NCI-H2107 treated with DMSO at 0.1 percent for 48 hours (cell line): ENCODE data around the gene RUVBL2.
"Not testable (repeated sequence)": the region's sequence is repeated elsewhere in the genome, so short reads cannot be mapped to it uniquely, and the experiment has no call there.

Experiments
- DNase-seq: peaks from one replicate; lab custom pipeline; 2025; ENCODE audit not compliant: unreplicated experiment; lab: John Stamatoyannopoulos, UW

RUVBL2 gene

DNA sequence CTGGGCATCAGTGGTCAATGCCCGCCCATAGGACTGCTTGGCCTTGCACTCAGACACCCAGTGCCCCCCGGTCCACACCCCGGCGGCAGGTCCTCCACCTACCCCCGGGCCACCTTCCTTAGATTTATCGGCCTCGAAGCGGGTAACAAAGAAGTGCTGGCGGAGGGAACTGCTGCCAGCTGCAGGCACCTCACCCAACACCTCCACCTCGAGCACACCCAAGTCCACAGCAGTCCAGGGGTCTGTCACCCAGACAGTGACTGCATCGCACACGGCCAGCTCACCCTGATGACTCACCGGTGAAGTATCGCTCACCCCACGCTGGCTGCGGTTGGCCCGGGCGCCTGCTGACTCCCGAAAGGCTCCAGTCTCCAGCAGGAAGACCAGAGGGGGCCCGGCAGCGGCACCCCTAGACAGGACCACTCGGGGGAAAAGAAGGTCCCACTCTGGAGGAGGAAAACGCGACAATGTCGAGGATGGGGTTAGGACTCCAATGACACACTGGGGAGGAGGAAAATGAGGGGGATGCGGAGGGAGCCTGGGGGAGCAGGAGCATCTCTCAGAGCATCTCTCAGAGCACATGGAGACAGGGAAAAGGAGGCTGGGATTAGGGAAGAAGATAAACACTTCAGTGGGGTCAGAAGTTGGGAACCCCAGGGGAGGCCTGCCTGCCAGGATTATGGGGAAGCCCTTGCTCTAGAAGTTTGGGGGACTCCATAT lies 45.0 kb downstream of the RUVBL2 start:
- DNase-seq, result not testable (repeated sequence)

DNA sequence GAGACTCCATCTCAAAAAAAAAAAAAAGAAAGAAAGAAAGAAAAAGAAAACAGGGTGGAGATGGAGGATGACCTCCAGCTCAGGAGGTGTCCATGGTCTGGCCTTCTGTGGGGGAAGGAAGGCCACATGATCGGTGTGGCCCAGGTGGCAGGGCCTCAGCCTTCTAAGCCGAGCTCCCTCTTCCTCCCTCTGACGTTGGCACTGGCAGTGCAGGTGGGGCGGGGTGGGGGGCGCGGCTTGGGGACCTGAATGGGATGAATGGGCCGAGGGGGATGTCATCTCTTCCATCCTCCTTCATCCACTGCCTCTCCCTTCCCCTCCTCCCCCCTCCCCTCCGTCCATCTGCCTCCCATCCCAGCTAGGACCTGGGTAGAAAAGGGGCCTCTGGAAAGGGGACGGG lies 46.0 kb downstream of the RUVBL2 start:
- DNase-seq, result not testable (repeated sequence)

DNA sequence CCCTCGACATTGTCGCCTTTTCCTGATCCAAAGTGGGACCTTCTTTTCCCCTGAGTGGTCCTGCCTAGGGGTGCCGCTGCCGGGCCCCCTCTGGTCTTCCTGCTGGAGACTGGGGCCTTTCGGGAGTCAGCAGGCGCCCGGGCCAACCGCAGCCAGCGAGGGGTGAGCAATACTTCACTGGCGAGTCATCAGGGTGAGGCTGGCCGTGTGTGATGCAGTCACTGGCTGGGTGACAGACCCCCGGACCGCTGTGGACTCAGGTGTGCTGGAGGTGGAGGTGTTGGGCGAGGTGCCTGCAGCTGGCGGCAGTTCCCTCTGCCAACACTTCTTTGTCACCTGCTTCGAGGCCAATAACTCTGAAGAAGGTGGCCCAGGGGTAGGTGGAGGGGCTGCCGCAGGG lies 48.5 kb downstream of the RUVBL2 start:
- DNase-seq, result no peak

DNA sequence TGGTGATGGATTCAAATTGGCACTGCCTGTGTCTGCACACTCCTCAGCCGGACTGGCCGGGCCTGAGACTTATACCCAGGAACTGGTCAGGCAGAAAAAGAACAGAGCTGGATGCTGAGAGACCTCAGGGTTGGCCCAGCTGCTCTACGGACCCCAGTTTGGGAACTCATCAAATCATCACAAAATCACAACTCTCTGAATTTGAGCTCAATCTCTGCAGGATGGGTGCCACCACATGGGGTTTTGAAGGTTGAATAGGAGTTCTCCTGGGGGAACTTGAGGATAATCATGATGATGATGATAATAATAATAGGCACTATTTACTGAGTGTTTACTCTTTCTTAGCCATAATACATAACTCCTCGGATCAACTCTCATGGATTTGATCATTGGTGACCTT lies 49.0 kb downstream of the RUVBL2 start:
- not testable (repeated sequence) for DNase-seq

DNA sequence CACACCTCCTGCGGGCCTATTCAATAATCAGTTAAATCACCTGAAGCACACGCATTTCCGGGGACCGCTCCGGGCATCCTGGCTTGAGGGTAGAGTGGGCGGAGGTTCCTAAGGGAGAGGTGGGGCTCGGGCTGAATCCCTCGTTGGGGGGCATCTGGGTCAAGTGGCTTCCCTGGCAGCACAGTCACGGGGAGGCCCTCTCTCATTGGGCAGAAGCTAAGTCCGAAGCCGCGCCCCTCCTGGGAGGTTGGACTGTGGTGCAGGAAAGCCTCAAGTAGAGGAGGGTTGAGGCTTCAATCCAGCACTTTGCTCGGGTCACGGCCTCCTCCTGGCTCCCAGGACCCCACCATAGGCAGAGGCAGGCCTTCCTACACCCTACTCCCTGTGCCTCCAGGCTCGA lies 49.9 kb downstream of the RUVBL2 start, which contains the start of gene CGB5:
CGB5 (plus strand) TSS at position 301 of the 400 bp plus-strand sequence. CDS start 362 bp downstream, outside the sequence.
- not testable (repeated sequence) for DNase-seq

DNA sequence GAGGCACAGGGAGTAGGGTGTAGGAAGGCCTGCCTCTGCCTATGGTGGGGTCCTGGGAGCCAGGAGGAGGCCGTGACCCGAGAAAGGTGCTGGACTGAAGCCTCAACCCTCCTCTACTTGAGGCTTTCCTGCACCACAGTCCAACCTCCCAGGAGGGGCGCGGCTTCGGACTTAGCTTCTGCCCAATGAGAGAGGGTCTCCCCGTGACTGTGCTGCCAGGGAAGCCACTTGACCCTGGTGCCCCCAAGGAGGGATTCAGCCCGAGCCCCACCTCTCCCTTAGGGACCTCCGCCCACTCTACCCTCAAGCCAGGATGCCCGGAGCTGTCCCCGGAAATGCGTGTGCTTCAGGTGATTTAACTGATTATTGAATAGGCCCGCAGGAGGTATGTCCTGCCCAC lies 55.3 kb downstream of the RUVBL2 start, which contains the start of gene CGB8:
CGB8 (minus strand) TSS at position 101 of the 400 bp plus-strand sequence. CDS start 372 bp downstream, outside the sequence.
- DNase-seq, result not testable (repeated sequence)

DNA sequence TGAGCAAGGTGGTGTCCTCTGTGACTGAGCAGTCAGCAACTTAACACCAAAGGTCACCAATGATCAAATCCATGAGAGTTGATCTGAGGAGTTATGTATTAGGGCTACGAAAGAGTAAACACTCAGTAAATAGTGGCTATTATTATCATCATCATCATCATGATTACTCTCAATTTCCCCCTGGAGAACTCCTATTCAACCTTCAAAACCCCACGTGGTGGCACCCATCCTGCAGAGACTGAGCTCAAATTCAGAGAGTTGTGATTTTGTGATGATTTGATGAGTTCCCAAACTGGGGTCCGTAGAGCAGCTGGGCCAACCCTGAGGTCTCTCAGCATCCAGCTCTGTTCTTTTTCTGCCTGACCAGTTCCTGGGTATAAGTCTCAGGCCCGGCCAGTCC lies 56.1 kb downstream of the RUVBL2 start:
- not testable (repeated sequence) for DNase-seq

DNA sequence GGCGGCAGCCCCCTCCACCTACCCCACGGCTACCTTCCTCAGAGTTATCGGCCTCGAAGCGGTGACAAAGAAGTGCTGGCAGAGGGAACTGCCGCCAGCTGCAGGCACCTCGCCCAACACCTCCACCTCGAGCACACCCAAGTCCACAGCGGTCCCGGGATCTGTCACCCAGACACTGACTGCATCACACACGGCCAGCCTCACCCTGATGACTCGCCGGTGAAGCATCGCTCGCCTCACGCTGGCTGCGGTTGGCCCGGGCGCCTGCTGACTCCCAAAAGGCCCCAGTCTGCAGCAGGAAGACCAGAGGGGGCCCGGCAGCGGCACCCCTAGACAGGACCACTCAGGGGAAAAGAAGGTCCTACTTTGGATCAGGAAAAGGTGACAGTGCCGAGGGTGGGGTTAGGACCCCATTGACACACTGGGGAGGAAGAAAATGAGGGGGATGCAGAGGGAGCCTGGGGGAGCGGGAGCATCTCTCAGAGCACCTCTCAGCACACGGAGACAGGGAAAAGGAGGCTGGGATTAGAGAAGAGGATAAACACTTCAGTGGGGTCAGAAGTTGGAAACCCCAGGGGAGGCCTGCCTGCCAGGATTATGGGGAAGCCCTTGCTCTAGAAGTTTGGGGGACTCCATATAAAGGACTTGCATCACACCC lies 56.8 kb downstream of the RUVBL2 start:
- not testable (repeated sequence) for DNase-seq

DNA sequence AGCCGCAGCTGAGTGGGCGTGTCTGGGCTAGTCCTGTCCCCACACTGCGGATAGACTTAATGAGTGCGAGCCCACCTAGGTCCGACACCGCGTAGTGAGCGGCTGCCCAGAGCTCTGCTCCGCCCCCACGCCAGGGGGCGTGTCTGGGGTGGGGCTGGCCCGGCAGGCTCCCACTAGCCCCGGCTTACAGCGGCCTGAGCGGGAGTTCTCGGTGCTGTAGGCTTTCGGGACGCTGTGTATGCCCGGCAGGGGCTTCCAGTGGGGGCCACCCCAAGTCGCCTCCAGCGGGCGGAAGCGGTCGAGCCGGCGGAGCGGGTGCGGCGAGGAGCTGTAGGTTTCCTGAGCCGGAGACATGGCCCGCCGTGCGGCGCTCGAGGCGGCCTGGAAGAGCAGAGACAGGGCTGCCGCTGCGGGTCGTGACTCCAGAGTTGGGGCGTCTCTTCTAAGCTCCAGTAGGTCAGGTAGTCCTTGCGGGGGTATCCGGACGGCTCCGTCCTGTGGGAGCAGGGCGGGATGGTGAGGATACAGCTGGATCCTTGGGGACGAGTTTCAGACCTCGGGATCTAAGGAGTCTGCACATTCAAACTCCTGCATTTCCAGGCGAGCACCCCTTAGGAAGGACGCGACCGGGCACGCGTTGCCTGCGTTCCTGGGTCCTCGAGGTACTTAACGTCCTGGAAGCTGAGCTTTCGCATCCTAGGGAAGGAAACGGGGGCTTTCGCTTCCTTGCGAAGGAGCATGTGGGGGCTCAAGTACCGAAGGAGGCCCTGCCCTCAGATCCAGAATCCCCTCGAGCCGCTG lies 62.6 kb downstream of the RUVBL2 start:
- no peak for DNase-seq

DNA sequence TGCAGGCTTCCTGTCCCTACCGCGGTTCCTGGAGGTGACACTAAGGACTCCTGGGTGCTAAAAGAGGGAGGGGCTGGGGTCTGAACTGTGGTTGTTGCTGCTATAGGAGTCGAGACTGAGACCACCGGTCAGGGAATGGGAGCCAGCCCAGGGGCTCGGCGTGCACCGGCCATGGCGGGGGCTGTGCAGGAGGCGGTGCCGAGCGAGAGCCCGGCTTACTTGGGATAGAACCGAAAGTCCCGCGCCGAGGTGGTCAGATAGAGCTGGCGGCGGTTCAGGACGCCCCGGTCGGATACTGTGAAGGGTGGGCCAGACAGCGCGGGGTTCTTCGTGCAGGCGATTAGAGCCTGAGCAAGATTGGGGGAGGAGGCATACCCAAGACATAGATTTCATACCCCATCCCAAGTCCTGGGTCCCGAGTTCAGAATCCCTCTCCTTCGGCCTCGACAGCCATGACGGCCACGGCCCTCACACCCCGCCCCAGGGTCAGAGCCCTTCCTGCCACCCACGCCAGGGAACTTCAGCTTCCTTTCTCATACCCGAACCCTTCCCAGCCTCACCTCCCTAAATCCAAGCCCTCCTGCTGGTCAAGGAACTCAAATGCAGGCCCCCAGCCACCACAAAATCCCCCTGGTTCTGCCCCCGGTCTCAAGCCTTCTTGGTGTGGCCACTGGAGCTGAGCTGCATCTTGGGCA lies 63.4 kb downstream of the RUVBL2 start:
- DNase-seq, result not testable (repeated sequence)

DNA sequence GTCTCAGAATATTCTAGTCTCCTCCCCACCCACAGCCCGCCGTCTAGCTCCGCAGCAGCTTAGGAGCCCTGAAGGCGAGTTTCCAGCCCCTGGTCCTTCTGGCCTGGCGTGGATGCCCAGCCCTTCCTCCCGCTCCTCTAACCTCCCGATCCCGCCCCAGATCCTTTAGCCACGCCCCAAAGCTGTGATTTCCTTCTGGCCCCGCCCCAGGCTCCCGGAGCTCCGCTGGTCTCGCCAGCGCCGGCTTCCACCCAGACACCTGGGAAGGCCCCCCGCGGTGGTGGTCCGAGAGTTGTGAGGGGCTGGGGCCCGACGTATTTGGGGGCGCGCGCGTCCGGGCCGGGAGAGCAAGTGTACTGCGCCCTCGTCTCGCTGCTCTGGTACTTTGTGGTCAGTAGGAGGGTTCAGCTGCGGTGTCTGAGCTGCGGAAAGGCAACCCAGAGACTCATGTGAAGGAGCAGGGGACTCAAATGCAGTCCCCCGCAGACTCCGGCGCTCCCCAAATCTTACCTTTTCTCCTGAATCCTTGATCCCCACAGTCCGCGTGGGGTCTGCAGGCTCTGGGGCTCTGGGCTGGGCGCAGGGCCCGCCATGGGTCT lies 64.0 kb downstream of the RUVBL2 start, which contains the start of gene CGB7:
CGB7 (minus strand) TSS at position 114 of the 599 bp plus-strand sequence. CDS start 2,374 bp downstream, outside the sequence.
- DNase-seq, result no peak

DNA sequence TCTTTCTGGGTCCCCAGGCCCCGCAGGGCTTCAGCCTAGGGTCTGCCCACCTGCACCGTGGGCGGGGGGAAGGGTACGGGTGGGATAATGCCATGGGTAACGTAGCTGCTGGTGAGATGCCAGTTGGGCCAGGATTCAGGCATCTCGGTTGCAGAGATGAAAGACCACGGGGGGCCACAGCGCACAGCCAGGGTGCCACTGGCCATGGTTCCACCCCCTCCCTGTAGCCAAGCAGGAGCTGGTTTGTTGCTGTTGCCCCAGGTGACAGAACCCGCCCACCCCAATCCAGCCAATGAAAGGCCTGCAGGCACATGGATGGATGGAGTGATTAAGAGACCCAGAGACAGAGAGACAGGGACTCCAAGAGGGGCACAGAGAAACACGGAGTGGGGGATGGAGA lies 64.9 kb downstream of the RUVBL2 start:
- no peak for DNase-seq

DNA sequence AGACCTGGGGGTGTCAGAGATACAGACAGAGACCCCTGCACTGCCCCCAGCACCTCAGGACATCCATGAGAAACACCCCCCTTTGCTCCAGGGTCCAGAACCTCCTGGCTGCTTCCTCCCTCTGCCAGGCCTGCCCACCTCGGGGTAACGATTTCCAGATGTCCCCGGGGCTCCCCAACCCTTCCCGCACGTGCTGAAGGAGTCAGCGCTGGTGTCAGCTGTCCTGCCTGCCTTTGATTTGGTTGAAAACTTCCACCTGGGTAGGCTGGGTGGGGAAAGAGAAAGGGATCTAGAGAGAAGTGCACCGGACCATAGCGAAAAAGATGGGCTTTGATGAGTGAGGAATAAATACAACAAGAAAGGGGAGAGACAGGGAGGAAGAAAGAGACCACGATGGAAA lies 65.4 kb downstream of the RUVBL2 start:
- DNase-seq, result no peak

DNA sequence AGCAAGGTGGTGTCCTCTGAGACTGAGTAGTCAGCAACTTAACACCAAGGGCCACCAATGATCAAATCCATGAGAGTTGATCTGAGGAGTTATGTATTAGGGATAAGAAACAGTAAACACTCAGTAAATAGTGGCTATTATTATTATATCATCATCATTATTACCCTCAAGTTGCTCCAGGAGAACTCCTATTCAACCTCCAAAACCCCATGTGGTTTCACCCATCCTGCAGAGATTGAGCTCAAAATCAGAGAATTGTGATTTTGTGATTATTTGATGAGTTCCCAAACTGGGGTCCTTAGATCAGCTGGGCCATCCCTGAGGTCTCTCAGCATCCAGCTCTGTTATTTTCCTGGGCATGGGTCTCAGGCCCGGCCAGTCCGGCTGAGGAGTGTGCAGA lies 67.3 kb downstream of the RUVBL2 start:
- no peak for DNase-seq

DNA sequence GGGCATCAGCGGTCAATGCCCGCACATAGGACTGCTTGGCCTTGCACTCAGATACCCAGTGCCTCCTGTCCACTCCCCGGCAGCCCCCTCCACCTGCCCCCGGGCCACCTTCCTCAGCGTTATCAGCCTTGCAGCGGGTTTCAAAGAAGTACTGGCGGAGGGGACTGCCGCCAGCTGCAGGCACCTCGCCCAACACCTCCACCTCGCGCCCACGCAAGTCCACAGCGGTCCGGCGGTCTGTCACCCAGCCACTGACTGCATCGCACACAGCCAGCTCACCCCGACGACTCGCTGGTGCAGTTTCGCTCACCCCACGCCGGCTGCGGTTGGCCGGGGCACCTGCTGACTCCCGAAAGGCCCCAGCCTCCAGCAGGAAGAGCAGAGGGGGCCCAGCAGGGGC lies 67.8 kb downstream of the RUVBL2 start:
- DNase-seq, result no peak

DNA sequence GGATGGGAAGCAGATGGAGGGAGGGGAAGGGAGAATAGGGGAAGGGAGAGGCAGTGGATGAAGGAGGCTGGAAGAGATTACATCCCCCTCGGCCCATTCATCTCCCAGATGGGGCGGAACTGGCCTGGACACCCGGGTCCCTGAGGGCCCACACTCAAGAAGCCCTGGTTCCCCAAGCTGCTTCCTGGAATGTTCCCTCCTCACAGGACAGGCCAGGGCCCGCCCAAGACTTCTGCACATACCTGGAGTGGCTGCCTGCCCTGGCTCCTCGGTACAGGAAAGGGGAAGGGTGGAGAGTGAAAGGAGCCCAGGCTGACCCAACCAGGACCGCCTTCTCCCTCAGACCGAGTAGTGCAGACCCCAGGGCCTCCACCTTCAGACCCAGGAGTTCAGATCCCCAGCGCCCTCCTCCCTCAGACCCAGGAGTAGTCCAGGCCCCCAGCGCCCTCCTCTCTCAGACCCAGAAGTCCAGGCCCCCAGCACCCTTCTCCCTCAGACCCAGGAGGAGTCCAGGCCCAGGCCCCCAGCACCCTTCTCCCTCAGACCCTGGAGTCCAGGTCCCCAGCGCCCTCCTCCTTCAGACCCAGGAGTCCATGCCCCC lies 70.4 kb downstream of the RUVBL2 start:
- no peak for DNase-seq

DNA sequence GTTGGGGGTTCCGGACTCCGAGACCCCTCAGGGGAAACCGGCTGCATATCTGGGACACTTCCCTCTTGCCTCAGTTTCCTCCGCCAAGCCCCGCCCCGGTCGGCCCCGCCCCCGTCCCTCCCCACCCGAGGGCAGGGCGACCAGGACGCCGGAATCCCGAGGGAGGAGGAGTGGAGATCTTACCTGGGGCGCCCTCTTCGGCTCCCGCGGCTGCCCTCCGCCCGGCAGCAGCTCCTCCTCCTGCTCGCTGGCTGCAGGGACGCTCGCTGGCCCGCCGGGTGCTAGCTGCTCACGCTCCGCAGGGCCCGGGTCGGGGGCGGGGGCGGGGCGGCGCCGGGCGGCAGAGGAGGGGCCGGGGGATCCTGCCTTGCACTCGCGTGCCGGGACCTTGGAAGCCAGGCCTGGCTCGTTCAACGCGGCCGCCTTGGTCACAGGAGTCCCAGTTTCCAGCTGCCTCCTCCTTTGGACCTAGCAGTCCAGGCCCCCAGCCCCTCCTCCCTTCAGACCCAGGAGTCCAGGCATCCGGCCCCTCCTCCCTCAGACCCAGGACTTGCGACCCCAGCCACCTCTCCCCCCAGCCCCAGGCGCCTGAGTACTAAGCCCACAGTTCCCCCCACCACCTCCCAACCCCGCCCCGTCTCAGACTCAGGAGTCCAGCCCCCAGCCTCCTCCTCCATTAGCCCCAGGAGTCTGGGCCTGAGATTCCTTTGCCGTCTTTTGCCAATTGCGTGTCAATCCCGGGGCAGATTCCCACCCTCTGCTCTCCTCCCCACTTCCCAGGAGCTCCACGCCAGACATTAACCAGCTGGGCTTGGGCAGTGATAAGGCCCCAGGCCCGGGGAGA lies 71.3 kb downstream of the RUVBL2 start, which contains the start of gene NTF4:
NTF4 (minus strand) TSS at position 51 of the 844 bp plus-strand sequence. CDS start 2,821 bp downstream, outside the sequence.
- no peak for DNase-seq
